Stimulated activated naive CD4-positive, alpha-beta T cell treated with Interleukin-2 at 50 U/mL for 16 hours (primary cell): ENCODE measurements around the gene TNFRSF21.
"Not testable (repeated sequence)": the region's sequence is repeated elsewhere in the genome, so short reads cannot be mapped to it uniquely, and the experiment has no call there.

Experiments
- DNase-seq: peaks from one replicate; lab custom pipeline; 2025; lab: John Stamatoyannopoulos, UW

The TNFRSF21 gene

DNA sequence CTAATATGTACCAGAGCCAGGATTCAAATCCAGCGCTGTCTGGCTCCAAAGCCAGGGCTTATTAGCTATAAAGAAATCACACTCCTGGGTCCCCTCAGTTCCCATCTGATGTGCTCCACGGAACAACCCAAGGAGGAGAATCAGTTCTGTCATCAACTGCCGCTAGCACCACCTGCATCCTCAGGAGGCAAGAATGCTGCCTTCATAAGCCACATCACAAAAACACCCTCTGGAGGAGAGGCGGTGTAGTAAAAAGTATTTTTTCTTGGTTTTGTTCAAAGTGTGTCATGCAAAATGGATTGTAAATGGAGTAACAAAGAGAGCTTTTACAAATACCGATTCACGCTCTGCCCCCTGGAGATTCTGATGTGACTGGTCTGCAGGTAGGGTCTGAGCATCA, 57.1 kb downstream of the TNFRSF21 start:
- no peak for DNase-seq

DNA sequence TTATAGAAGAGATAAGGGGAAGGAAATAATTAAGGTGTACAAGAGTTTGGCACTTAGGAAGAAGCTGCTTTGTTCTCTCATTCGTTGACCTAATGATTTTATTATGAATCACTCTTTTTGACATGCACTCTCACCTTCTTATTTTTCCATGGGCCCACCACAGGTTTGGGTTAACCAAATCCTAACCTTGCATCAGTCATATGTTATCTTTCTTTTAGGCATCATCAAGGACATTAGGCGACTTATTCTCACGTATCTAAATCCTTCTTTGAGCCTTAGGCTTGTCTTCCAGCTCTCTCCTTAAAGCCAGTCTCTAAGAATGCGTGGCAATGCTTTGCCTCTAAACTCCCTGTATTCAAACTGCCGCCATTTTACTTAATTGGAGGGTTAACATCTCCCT, 58.3 kb downstream of the TNFRSF21 start:
- DNase-seq = no peak

DNA sequence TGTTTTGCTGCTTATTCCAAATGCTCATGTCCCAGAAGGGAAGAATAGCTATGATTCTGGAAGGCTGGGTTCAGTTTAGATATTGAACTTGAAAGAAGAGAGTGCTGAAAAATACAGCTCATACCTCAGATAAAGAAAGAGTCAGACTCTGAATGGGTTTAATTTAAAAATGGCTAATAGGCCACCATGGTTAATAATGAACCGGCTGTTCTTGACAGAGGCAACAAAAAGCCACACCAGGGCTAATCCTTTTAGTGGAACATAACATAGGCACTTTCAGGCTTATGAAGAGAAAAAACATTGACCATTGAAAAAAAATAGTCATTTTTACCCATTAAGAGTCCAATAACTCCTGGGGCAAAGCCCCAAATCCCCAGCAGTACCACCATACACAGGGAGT, 59.4 kb downstream of the TNFRSF21 start:
- DNase-seq = no peak

- no peak for DNase-seq
These were observed 61.3 kb downstream of the TNFRSF21 start for GRCh38 chr6:47248446-47248845.

- DNase-seq = no peak
These were observed 62.4 kb downstream of the TNFRSF21 start for GRCh38 chr6:47247227-47247797.

DNA sequence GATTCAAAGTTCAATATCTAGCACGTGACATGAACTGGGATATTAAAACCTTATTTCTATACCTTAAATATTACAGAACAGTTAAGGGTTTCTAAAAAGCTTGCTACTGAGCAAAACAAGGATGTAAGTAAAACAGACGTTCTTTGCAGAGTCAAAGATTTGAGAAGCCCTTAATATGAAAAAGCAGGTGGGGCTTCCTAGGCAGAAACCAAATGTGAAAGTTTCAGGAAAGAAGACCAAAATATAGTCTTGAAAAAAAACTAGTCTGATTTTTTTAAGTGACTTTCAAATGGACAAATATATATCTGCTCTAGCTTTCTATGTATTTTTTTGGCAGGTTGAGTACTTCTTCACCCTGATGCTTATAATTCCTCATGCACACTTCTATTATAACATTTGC, 63.2 kb downstream of the TNFRSF21 start:
- no peak for DNase-seq

GRCh38 chr6:47245745-47246371, 63.8 kb downstream of the TNFRSF21 start:
- no peak for DNase-seq

GRCh38 chr6:47242483-47243386, 67.0 kb downstream of the TNFRSF21 start:
- DNase-seq = no peak

DNA sequence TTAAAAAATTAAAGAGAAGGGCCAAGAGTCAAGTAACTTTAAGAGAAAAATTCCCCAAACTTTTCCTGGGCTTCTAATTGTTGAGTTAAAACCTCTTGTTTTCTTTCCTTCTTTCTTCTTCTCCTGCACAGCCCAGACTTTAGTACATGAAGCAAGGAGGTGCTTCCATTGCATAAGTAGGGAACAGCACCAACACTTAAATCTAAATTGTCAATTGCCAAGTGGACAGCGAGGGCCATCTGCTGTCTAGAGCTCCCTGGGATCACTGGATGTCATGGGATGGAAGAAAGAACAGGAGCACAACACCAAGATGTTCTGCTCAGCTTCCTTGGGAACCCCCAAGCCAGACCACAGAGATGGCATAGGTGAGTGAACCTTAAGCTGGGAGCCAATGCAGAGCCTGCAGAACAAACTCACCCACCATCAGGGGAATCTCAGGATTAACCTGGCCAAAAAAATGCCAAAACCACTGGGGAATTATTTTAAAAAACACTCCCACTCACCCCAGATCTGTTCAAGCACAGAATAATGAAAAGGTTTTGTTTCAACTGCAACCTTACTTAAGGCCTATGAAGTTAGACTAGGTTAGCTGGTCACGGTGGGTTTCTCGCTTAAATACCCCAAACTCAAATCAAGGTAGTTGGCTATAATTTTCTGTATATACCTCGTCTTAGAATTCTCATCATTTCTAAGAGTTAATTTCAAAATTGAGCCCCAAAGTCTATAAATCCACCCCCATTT, 67.8 kb downstream of the TNFRSF21 start:
- DNase-seq = no peak

DNA sequence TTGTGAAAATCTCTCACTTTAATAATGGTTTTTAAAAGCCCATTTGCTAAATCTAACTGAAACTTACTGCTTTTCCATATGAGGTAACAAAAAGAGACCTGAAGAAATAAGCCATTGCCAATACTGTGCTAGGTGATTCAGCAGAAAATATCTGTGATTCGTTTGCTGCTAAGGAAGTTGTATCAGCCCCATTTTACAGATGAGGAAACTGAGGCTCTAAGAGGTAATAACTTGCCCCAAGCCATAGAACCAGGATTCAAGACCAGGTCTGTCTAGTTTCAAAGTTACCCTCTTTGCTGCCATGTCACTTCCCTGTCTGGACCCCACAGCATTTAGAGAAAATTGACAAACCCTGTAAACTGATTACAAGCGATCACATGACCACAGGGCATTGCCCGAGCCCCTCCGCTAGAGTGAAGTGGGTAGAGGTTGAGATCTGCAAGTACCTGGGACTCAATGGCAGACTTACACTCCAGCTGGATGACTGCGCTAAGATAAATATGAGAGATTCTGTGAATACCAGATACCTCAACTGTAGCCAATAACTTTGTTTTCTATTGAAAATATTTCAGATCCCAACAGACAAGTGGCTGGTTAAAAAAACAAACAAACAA, 69.3 kb downstream of the TNFRSF21 start:
- DNase-seq = no peak

DNA sequence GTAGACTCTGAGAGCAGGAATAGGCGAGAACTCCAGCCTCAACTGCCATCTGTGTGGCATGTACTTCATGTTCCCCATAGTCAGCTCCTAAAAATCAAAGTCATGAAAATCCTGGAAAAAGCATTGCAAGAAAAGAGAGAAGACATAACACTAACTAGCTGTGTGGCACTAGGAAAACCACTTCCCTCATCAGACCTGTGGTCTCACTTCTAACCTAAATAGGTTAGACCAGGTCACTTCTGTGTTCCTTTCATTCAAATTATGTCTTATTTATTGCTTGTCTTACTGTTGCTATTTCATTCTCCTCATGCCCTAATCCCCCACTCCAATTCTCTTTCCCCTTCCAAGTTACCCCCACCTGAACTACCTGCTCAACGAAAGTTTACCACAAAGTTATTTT, 70.2 kb downstream of the TNFRSF21 start:
- no peak for DNase-seq

DNA sequence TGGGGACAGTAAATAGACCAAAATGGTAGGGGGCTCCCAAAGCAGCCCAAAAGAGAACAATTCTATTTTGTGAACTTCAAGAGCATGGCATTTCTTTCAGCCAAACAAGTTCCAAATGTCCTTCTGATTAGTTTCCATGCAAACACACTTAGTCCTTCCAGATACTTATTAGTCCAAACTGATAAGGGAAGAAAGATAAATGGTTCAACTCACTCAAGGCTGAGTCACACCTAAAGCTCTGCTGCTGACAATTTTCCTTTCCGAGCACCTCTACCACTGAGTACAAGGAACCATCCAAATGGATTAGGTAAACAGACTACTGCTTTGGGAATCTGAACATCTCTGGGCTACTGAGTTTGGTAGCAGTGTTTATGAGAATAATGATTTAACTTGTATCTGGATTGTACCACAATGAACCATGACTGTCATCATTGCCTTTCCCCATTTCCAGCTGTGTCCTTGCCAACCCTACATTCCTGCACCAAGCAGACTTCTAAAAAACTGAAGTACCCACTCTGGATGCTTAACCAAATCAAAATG, 71.2 kb downstream of the TNFRSF21 start:
- no peak for DNase-seq

- DNase-seq = no peak
These were observed 72.5 kb downstream of the TNFRSF21 start for GRCh38 chr6:47237196-47237595.

- no peak for DNase-seq
These were observed 73.5 kb downstream of the TNFRSF21 start for GRCh38 chr6:47235964-47236760.

DNA sequence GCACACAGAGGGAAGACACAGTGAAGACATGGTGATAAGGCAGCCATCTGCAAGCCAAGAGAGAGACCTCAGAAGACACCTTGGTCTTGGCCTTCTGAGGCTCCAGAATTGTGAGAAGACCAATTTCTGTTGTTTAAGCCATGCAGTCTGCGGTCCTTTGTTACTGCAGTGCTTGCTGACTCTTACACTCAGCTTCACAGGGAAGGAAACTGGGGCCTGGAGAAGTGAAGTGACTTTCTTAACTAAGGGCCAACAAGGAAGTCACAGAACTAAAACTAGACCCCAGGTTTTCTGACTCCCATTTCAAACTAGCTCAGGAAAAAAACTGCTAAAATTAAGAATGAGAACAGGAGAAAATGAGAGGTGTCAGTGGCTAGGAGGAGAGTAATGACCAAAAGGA, 74.3 kb downstream of the TNFRSF21 start:
- DNase-seq = no peak

- DNase-seq = no peak
These were observed 75.3 kb downstream of the TNFRSF21 start for GRCh38 chr6:47234266-47234933.

- DNase-seq = no peak
These were observed 78.6 kb downstream of the TNFRSF21 start for GRCh38 chr6:47231151-47231550.

GRCh38 chr6:47230579-47230978, 79.1 kb downstream of the TNFRSF21 start:
- DNase-seq = no peak

GRCh38 chr6:47229255-47229654, 80.5 kb downstream of the TNFRSF21 start:
- DNase-seq = no peak

DNA sequence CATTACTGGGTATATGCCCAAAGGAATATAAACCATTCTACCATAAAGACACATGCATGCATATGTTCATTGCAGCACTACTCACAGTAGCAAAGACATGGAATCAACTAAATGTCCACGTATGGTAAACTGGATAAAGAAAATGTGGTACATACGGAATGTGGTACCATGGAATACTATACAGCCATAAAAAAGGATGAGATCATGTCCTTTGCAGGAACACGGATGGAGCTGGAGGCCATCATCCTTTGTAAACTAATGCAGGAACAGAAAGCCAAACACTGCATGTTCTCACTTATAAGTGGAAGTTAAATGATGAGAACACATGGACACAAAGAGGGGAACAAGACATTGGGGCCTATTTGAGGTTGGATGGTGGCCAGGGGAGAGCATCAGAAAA, 81.6 kb downstream of the TNFRSF21 start:
- DNase-seq = not testable (repeated sequence)
